Suppressor macrophage treated with lipopolysaccharide for 1 hour (primary cell): ENCODE measurements around the gene LIN9.

Experiments used
- DNase-seq, 3 donors: peaks; one replicate each; pipeline ENCODE4 v3.0.0-alpha.2; 2020 to 2022

The LIN9 gene

GRCh38 chr1:226320930-226321329 is 12.0 kb upstream of the LIN9 start:
- DNase-seq = no peak

GRCh38 chr1:226318471-226318870 is 9.5 kb upstream of the LIN9 start:
- no peak for DNase-seq

- DNase-seq = no peak
Observed at GRCh38 chr1:226314055-226314454, 5.1 kb upstream of the LIN9 start.

GRCh38 chr1:226312065-226312464 is 3.1 kb upstream of the LIN9 start:
- no peak for DNase-seq

GRCh38 chr1:226311376-226311775 is 2.4 kb upstream of the LIN9 start:
- no peak for DNase-seq

GRCh38 chr1:226310637-226311195 is 1.8 kb upstream of the LIN9 start:
- no peak for DNase-seq

GRCh38 chr1:226310245-226310540 is 1.2 kb upstream of the LIN9 start:
- no peak for DNase-seq

- DNase-seq = no peak
Observed at GRCh38 chr1:226309398-226310244, 657 bp upstream of the LIN9 start.

GRCh38 chr1:226308166-226308722 is 720 bp downstream of the LIN9 start:
- DNase-seq = no peak

- DNase-seq = no peak
Observed at GRCh38 chr1:226306425-226306824, 2.5 kb downstream of the LIN9 start.

- no peak for DNase-seq
Observed at GRCh38 chr1:226305184-226305583, 3.8 kb downstream of the LIN9 start.

GRCh38 chr1:226304291-226304955 is 4.5 kb downstream of the LIN9 start:
- DNase-seq = no peak

GRCh38 chr1:226302731-226303130 is 6.2 kb downstream of the LIN9 start:
- DNase-seq = no peak

GRCh38 chr1:226296911-226297310 is 12.1 kb downstream of the LIN9 start:
- DNase-seq = no peak

- DNase-seq = no peak
Observed at GRCh38 chr1:226293553-226293920, 15.4 kb downstream of the LIN9 start.

GRCh38 chr1:226292874-226293552 is 16.0 kb downstream of the LIN9 start:
- DNase-seq = no peak

- no peak for DNase-seq
Observed at GRCh38 chr1:226287587-226287986, 21.4 kb downstream of the LIN9 start.

GRCh38 chr1:226281058-226281457 is 27.9 kb downstream of the LIN9 start:
- DNase-seq = no peak

- peak in 1 of 3 donors; percentile 7 for DNase-seq
Observed at GRCh38 chr1:226279498-226279897, 29.5 kb downstream of the LIN9 start.

- DNase-seq = no peak
Observed at GRCh38 chr1:226277897-226278296, 31.1 kb downstream of the LIN9 start.

- no peak for DNase-seq
Observed at GRCh38 chr1:226276987-226277386, 32.0 kb downstream of the LIN9 start.

- no peak for DNase-seq
Observed at GRCh38 chr1:226276077-226276682, 32.8 kb downstream of the LIN9 start.

GRCh38 chr1:226274138-226274537 is 34.8 kb downstream of the LIN9 start:
- DNase-seq = no peak
